NCI-H1048 (cell line): ENCODE data around the gene JRKL.
"Not testable (repeated sequence)": the region's sequence is repeated elsewhere in the genome, so short reads cannot be mapped to it uniquely, and the experiment has no call there.

Experiments used
- DNase-seq: peaks from one replicate; lab custom pipeline; 2025; lab: John Stamatoyannopoulos, UW

Gene JRKL

DNA sequence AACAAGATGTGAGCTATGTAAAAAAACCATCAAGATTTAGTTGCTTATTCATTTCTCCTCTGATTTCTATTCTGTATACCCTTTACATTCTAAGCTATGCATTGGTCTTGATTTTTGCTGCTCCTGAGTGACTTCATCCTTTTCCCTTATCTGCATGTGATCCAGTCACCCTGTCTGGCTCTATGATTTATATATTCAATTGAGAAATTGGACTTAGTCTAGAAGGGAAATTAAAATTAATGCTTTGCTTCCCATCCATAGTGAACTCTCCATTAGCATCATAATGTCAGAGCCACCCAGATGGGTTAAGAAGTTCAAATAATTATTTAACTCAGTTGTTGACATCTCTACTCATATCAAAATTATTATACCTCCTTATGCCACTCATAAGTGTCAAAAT lies 5.0 kb downstream of the JRKL start:
- DNase-seq, result no peak

DNA sequence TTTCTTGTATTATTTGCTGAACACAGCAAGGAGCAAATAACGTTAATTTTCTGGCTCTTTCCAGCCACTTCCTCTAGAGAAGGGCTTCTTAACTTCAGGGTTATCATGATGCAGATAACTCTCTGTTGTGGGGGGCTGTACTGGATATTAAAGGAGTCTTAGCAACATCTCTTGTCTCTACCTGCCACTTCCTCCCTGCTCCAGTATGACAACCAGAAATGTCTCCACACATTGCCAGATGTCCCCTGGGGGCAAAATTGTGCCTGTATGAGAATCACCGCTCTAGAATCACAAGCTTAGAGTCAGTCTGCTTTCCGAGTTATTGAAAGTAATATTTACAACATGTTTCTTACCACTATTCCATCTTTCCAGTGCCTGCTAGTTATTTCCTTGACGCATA lies 6.8 kb downstream of the JRKL start:
- no peak for DNase-seq

DNA sequence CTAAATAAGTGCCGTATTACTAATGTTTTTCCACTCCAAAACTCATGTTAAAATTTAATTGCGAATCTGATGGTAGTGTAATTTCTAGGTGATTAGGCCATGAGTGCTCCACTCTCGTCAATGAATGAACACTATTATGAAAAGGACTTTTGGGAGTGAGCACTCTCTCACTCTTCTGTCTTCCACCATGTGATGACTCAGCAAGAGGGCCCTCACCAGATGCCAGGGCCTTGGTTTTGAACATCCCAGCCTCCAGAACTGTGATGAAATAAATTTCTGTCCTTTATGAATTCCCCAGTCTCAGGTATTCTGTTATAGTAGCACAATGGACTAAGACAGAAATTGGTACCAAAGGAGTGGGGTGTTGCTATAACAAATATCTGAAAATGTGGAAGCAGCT lies 8.1 kb downstream of the JRKL start:
- DNase-seq, result no peak

DNA sequence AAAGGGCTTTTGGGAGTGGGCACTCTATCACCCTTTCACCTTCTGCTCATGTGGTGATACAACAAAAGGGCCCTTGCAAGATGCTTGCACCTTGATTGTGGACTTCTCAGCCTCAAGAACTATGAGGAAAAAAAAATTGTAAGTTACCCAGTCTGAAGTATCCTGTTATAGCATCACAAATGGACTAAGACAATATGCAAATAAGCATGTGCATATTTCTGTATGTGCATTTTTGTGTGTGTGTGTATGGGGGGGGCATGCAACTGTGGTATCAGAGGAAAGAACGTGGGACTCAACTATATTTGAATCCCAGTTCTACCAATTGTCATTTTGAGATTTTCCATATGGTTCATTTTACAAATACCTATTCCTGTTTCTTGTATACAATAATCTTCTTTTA lies 10.9 kb downstream of the JRKL start:
- DNase-seq, result no peak

DNA sequence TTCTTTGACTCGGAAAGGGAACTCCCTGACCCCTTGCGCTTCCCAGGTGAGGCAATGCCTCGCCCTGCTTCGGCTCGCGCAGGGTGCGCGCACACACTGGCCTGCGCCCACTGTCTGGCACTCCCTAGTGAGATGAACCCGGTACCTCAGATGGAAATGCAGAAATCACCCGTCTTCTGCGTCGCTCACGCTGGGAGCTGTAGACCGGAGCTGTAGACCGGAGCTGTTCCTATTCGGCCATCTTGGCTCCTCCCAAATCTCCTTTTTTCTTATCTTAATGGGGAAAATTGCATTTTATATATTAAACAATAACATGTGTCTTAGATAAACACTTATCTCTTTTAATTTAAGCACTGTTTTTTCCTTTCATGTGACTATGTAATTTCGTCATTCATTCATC lies 21.6 kb downstream of the JRKL start:
- not testable (repeated sequence) for DNase-seq

DNA sequence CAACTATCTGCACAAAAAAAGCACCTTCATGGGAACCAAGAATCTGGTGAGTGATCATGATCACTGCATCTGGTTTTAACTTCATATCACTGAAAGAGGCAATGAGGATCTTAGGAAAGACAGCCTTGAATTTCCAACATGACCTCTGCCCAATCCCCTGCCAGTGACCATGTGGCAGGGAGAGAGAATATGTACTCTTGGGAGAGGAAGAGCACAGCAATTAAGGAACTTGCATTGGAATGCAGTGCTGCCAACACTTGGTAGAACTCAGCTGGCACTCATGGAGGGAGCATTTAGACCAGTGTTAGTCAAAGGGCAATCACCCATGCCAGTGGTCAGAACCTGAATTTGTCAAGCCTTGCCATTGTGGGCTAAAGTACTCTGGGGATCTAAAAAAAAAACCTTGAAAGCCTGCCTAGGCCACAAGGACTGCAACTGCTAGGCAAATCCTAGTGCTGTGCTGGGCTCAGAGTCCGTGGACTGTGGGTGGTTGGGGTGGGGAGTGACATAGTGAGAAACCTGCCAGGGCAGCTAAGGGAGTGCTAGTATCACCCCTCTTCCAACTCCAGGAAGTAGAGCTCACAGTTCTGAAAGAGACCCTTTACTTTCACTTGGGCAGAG lies 23.1 kb downstream of the JRKL start:
- DNase-seq, result no peak

DNA sequence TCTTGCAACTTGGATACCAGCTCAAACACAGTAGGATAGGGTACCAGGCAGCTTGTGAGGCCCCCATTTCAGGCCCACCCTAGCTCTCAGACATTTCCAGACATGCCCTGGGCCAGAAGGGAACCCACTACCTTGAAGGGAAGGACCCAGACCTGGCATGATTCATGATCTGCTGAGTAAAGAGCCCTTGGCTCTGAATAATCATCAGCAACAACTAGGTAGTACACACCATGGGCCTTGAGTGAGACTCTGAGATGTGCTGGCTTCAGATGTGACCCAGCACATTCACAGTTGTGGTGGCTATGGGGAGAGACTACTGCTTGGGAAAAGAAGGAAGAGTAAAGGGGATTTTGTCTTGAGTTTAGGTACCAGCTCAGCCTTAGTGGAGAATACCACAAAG lies 23.6 kb downstream of the JRKL start:
- no peak for DNase-seq

DNA sequence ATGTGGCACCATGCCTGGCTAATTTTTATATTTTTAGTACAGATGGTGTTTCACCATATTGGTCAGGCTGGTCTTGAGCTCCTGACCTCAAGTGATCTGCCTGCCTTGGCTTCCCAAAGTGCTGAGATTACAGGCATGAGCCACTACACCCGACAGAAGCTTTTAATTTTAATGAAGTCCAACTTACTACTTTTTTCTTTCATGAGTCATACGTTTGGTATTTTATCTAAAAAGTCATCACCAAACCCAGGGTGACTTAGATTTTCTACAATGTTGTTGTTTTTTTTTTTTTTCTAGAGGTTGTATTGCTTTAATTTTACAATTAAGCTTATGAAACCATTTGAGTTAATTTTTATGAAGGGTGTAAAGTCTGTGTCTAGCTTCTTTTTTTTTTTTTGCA lies 34.9 kb downstream of the JRKL start:
- DNase-seq, result no peak

DNA sequence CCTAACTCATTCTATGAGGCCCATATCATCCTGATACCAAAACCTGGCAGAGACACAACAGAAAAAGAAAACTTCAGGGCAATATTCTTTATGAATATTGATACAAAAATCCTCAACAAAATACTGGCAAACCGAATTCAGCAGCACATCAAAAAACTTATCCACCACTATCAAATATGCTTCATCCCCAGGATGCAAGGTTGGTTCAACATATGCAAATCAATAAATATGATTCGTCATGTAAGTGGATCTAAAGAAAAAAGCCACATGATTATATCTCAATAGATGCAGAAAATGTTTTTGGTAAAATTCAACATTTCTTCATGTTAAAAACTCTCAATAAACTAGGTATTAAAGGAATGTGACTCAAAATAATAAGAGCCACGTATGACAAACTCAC lies 40.9 kb downstream of the JRKL start:
- DNase-seq, result no peak

DNA sequence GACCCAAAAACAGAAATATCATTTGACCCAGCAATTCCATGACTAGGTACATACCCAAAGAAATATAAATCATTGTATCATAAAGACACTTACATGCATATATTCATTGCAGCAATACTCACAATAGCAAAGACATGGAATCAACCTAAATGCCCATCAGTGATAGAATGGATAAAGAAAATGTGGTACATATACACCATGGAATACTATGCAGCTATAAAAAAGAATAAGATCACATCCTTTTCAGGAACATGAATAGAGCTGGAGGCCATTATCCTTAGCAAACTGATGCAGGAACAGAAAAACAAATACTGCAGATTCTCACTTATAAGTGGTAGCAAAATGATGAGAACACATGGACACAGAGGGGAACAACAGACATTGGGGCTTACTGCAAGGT lies 42.8 kb downstream of the JRKL start:
- not testable (repeated sequence) for DNase-seq
